Midbrain (tissue), 1 donor: ENCODE data around the gene C2CD4C.
"Not testable (repeated sequence)": the region's sequence is repeated elsewhere in the genome, so short reads cannot be mapped to it uniquely, and the experiment has no call there.

Source experiments
- DNase-seq: peaks from one replicate; lab custom pipeline; 2025; lab: John Stamatoyannopoulos, UW

The C2CD4C gene

GRCh38 chr19:413756-414420, 4.9 kb upstream of the C2CD4C start:
- DNase-seq, result no peak

DNA sequence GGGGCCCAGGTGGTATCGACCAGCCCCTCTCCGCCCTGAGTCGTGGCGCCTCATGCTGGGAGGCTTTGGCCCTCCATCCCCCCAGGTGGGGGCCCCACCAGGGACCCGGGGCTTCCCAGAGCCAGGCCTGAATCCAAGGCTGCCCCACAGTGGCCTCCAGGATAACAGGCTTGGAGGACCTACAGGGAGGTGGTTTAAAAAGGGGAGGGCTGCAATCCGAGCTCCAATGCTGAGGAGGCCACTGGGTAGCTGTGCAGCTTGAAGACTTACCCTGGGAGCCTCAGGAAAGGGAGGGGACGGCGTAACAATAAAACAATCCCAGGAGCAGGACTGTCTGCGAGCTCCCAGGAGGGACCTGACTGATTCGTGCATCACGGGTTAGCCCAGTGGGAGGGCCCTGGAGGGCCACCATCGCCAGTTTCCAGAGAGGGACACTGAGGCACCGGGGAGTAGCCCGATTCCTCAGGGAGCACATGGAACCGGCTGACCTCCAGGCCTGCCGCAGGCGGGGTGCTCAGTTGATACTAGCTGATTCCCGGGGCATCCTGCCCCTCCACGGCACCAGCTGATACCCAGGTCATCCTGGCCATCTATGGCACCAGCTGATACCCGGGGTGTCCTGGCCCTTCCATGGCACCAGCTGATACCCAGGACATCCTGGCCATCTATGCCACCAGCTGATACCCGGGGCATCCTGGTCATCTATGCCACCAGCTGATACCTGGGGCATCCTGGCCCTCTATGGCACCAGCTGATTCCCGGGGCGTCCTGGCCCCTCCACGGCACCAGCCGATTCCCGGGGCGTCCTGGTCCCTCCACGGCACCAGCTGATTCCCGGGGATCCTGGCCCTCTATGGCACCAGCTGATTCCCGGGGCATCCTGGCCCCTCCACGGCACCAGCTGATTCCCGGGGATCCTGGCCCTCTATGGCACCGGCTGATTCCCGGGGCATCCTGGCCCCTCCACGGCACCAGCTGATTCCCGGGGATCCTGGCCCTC, 3.7 kb upstream of the C2CD4C start:
- DNase-seq, result no peak

- no peak for DNase-seq
Observed at GRCh38 chr19:411723-412355, 2.9 kb upstream of the C2CD4C start.

DNA sequence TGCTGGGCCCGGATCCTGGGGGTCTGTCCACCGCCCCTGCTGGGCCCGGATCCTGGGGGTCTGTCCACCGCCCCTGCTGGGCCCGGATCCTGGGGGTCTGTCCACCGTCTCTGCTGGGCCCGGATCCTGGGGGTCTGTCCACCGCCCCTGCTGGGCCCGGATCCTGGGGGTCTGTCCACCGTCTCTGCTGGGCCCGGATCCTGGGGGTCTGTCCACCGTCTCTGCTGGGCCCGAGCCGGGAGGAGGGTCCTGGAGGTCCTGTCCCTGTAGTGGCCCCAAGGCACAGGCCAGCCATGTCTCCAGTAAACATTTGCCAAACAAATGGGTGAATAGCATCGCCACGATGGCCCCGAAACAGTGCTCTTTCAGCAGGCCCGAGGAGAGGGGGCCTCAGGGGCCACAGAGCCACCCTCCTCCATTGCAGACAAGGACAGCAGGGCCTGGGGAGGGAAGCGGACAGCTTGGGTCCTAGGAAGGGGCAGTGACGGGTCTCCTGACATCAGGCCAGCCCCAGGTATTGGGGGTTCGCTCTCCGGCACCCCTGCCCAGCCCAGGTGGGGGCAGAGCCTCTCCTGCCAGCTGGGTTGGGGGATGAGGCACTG, 2.3 kb upstream of the C2CD4C start:
- DNase-seq, result not testable (repeated sequence)

- no peak for DNase-seq
Observed at GRCh38 chr19:410243-410781, 1.4 kb upstream of the C2CD4C start.

GRCh38 chr19:409516-410242, 732 bp upstream of the C2CD4C start:
- DNase-seq, result no peak

DNA sequence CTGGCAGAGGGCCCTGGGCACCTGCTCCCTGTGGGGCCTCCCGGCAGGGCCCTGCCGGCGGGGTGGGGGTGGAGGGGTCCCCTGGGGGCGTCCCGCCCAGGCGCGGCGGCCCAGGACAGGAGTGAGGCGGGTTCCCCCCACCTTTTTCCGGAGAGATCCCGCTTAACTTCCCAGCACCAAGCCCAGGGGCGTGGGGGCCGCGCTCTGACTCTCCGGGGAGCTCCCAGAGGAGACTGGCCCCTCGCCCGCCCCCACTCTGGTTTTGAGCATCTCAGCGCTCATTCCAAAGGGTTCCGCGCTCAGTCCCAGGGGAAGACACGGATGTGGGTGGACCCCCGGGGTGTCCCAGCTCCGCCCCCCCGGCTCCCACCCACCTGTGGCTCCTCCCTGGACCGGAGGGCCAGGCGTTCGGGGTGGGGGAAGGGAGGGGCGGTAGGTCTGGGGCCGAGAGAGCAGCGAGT, 476 bp downstream of the C2CD4C start:
- no peak for DNase-seq

- no peak for DNase-seq
Observed at GRCh38 chr19:407511-408440, 1.2 kb downstream of the C2CD4C start.

DNA sequence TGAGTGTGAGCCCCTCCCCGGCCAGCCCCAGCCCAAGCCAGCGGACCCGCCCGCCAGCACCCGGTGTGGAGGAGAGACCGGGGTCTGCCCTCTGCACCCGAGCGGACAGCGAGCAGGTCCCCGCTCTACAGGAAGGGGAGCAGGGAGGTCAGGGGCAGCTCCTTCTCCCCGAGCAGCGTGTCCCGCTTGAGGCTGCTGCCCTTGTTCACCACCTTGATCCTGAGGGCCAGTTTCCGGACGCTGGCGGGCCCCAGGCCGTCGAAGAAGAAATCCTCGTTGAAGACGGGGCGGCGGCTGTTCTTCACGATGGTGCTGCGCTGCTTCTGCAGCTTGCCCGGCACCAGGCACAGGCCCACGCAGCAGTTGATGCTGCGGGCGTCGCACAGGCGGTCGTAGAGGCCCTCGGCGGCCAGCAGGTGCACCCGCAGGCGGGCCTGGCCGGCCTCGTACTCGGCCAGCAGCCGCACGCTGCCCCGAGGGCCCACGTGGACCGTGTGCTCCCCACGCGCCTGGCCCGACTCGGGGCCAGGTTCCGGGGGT, 1.9 kb downstream of the C2CD4C start:
- DNase-seq, result no peak

DNA sequence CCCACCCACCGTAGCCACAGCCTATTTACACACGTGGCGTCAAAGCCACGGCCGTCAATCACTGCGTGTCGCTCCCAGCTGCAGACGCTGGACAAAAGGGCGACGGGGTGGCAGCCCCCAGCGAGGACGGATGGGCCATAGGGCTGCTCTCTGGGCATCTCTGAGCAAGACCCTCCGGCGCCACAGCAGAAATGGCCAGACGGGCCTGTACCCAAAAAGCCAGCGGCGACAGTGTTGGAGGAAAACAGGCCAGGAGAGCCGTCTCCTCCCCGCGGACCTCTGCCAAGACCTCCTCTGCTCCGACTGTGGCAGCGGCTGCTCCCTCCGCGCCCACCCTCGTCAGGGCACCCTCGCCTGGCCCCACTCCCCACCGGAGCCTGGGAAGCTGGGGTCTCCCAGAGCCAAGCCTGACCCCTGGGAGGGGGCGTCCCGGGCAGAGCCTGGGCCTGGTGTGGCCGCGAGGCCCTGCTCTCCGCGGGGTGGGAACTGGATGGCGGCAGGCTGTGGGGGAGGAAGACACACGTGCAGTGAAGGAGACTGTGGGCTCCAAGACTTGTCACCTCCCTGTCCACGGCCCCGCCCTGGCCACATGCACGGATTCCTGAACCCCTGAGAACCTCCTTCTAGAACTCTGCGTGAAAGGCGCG, 2.7 kb downstream of the C2CD4C start:
- no peak for DNase-seq

GRCh38 chr19:405121-405965, 3.6 kb downstream of the C2CD4C start:
- no peak for DNase-seq

- DNase-seq, result no peak
Observed at GRCh38 chr19:403221-404027, 5.5 kb downstream of the C2CD4C start.

- DNase-seq, result no peak
Observed at GRCh38 chr19:402786-403185, 6.2 kb downstream of the C2CD4C start.

DNA sequence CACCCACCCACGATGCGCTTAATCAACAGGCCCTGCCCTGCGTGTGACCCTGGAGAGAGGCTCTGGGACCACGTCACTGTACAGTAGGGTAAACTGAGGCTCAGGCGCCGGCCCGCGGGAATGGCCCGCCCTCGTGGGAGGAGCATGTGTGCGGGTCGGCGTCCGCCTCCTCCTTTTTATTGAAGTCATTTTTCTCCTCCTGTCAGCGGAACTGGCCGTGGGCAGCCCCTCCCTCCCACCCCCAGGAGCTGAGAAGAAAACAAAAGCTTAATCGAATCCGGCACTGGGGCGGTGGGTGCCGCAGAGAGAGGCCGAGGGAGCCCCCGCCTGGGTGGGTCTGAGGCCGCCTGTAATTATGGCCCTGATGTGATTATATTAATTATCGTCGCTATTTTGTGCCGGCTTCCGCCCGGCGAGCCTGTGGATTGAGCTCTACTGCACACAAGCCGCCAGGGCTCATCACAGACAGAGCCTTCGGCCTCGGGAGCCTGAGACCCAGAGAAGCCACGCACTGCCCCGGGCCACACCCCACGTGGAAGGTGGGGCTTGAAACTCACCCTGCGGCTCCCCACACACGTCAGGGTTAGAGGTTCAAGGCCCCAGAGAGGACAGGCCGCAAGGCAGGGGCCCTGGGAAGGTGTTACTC, 7.0 kb downstream of the C2CD4C start:
- no peak for DNase-seq

GRCh38 chr19:400976-401865, 7.7 kb downstream of the C2CD4C start:
- DNase-seq, result no peak

- DNase-seq, result no peak
Observed at GRCh38 chr19:399370-399769, 9.6 kb downstream of the C2CD4C start.
